ENCODE data around the gene TRIO. TPM values are rescaled to one million over a fixed set of nuclear protein-coding genes. Genes with fewer than 3 reads are reported as not detected.

TRIO gene
- polyA plus RNA-seq, 1 donor (not counting 4 experiments of a cell fraction or from before 2014, with no cell fraction given) = 57.2 TPM

GRCh38 chr5:14516901-14517300 is 373.8 kb downstream of the TRIO start:
- Histone ChIP-seq H3K79me2 (ENCODE audit: control insufficient read depth, insufficient read depth, low read length) (no peaks in the 10 kb centered on the region), H3K27ac (ENCODE audit: control insufficient read depth, insufficient read depth, low read length) (no peak overlapping the region), H3K9me3 (ENCODE audit: control insufficient read depth, low read depth, low read length) (no peaks in the 10 kb centered on the region), H3K9me1 (ENCODE audit: control insufficient read depth, extremely low read depth, insufficient read depth, low read length) (no peaks in the 10 kb centered on the region), H4K20me1 (ENCODE audit: control insufficient read depth, extremely low read depth, insufficient read depth, low read length) (no peaks in the 10 kb centered on the region), H3K4me1 (ENCODE audit: control insufficient read depth, extremely low read depth, insufficient read depth, low read length) (no peaks in the 10 kb centered on the region), H3K9ac (ENCODE audit: control insufficient read depth, extremely low read depth, insufficient read depth, low read length) (no peak overlapping the region), H3K27me3 (ENCODE audit: control insufficient read depth, extremely low read depth, insufficient read depth, low read length) (no peaks in the 10 kb centered on the region), H3K36me3 (ENCODE audit: control insufficient read depth in 2 of 2, extremely low read depth in 1 of 2, insufficient read depth in 2 of 2, low read length in 2 of 2) (no peaks in the 10 kb centered on the region), H3K4me3 (ENCODE audit: control insufficient read depth in 2 of 3, extremely low read depth in 1 of 3, insufficient read depth in 2 of 3, low read depth in 1 of 3, low read length in 3 of 3) (no peak overlapping the region), H2AFZ (ENCODE audit: control insufficient read depth, low read length) (no peak overlapping the region), H3K4me2 (ENCODE audit: control insufficient read depth, extremely low read depth, insufficient read depth, low read depth, low read length) (no peak overlapping the region)
- TF ChIP-seq CTCF (optimal IDR thresholded peaks at IDR 0.05 in 1 of 3, IDR thresholded peaks at IDR 0.05 in 1 of 3, conservative IDR thresholded peaks at IDR 0.05 in 1 of 3; ENCODE audit: extremely low read depth in 1 of 3, insufficient read depth in 2 of 3, low read length in 3 of 3) (no peak), EZH2 (IDR thresholded peaks at IDR 0.05; ENCODE audit: low read length) (no peak)
- DNase-seq (ENCODE audit: low read depth, low spot score) = no peak
- no peak for FAIRE-seq
- dilution Hi-C loops (cut with MboI; ENCODE audit: extremely low pct_ligation_motif_present, low sequenced_read_pairs) = no loop called here

- Histone ChIP-seq H2AFZ (ENCODE audit: control insufficient read depth, low read length) (no peak overlapping the region), H4K20me1 (ENCODE audit: control insufficient read depth, extremely low read depth, insufficient read depth, low read length) (no peaks in the 10 kb centered on the region), H3K4me2 (ENCODE audit: control insufficient read depth, extremely low read depth, insufficient read depth, low read depth, low read length) (no peak overlapping the region), H3K9ac (ENCODE audit: control insufficient read depth, extremely low read depth, insufficient read depth, low read length) (no peak overlapping the region), H3K9me1 (ENCODE audit: control insufficient read depth, extremely low read depth, insufficient read depth, low read length) (no peaks in the 10 kb centered on the region), H3K79me2 (ENCODE audit: control insufficient read depth, insufficient read depth, low read length) (no peaks in the 10 kb centered on the region), H3K9me3 (ENCODE audit: control insufficient read depth, low read depth, low read length) (no peaks in the 10 kb centered on the region), H3K4me1 (ENCODE audit: control insufficient read depth, extremely low read depth, insufficient read depth, low read length) (no peaks in the 10 kb centered on the region), H3K36me3 (ENCODE audit: control insufficient read depth in 2 of 2, extremely low read depth in 1 of 2, insufficient read depth in 2 of 2, low read length in 2 of 2) (no peaks in the 10 kb centered on the region), H3K4me3 (ENCODE audit: control insufficient read depth in 2 of 3, extremely low read depth in 1 of 3, insufficient read depth in 2 of 3, low read depth in 1 of 3, low read length in 3 of 3) (no peak overlapping the region), H3K27ac (ENCODE audit: control insufficient read depth, insufficient read depth, low read length) (no peak overlapping the region), H3K27me3 (ENCODE audit: control insufficient read depth, extremely low read depth, insufficient read depth, low read length) (no peaks in the 10 kb centered on the region)
- DNase-seq (ENCODE audit: low read depth, low spot score) (no peak), FAIRE-seq (no peak)
- dilution Hi-C loops (cut with MboI; ENCODE audit: extremely low pct_ligation_motif_present, low sequenced_read_pairs) = no loop called here
- TF ChIP-seq EZH2 (IDR thresholded peaks at IDR 0.05; ENCODE audit: low read length) (no peak), CTCF (optimal IDR thresholded peaks at IDR 0.05 in 1 of 3, IDR thresholded peaks at IDR 0.05 in 1 of 3, conservative IDR thresholded peaks at IDR 0.05 in 1 of 3; ENCODE audit: extremely low read depth in 1 of 3, insufficient read depth in 2 of 3, low read length in 3 of 3) (no peak)
These were observed 375.5 kb downstream of the TRIO start for GRCh38 chr5:14518638-14519037.

All from keratinocyte (primary cell).